Measurements from ENCODE around the gene PRDM2.

Gene PRDM2

GRCh38 chr1:13730291-13730690, 30.3 kb downstream of the PRDM2 start:
- no peaks in the 10 kb centered on the region for H3K9me3 ChIP-seq (ENCODE audit: low read length)
- peaks cover 98% of the 10 kb centered on the region for H3K4me1 ChIP-seq (ENCODE audit: insufficient read depth, low read length, severe bottlenecking)
- H3K4me3 ChIP-seq (ENCODE audit: low read depth, low read length, poor library complexity, severe bottlenecking) = peak overlapping the region; percentile 45
- TF ChIP-seq CTCF (IDR thresholded peaks at IDR 0.05; ENCODE audit: low read length) (no peak), EZH2 (IDR thresholded peaks at IDR 0.05; ENCODE audit: borderline replicate concordance, low read length) (no peak)
- peaks cover 14% of the 10 kb centered on the region; the same call in 1 of the 2 replicates for H3F3A ChIP-seq (ENCODE audit: insufficient read depth, low read length)
- H3K27ac ChIP-seq (ENCODE audit: low read depth, low read length, poor library complexity, severe bottlenecking) = peak overlapping the region; percentile 99
- no peaks in the 10 kb centered on the region for H4K20me1 ChIP-seq (ENCODE audit: insufficient read depth, low read length)
- H3K79me2 ChIP-seq (ENCODE audit: insufficient read depth, low read length) = peaks cover 70% of the 10 kb centered on the region
- H3K4me2 ChIP-seq (ENCODE audit: low read length) = peak overlapping the region; percentile 69
- H3K9ac ChIP-seq (ENCODE audit: low read length) = peak overlapping the region; percentile 64
- no peaks in the 10 kb centered on the region for H3K27me3 ChIP-seq (ENCODE audit: insufficient read depth, low read length)
- no peak overlapping the region for H2AFZ ChIP-seq (ENCODE audit: low read length)
- no peaks in the 10 kb centered on the region for H3K9me2 ChIP-seq (ENCODE audit: low read depth, low read length)
- H3K36me3 ChIP-seq (ENCODE audit: insufficient read depth, low read length) = peaks cover 22% of the 10 kb centered on the region; the same call in 1 of the 2 replicates

GRCh38 chr1:13730751-13731482, 30.9 kb downstream of the PRDM2 start:
- no peaks in the 10 kb centered on the region for H3K9me3 ChIP-seq (ENCODE audit: low read length)
- H3K4me2 ChIP-seq (ENCODE audit: low read length) = peak overlapping the region; percentile 84
- H3K36me3 ChIP-seq (ENCODE audit: insufficient read depth, low read length) = peaks cover 28% of the 10 kb centered on the region; the same call in 1 of the 2 replicates
- peaks cover 69% of the 10 kb centered on the region for H3K79me2 ChIP-seq (ENCODE audit: insufficient read depth, low read length)
- TF ChIP-seq CTCF (IDR thresholded peaks at IDR 0.05; ENCODE audit: low read length) (no peak), EZH2 (IDR thresholded peaks at IDR 0.05; ENCODE audit: borderline replicate concordance, low read length) (no peak)
- no peak overlapping the region for H2AFZ ChIP-seq (ENCODE audit: low read length)
- no peaks in the 10 kb centered on the region for H3K27me3 ChIP-seq (ENCODE audit: insufficient read depth, low read length)
- H3K27ac ChIP-seq (ENCODE audit: low read depth, low read length, poor library complexity, severe bottlenecking) = peak overlapping the region; percentile 99
- peaks cover 14% of the 10 kb centered on the region; the same call in 1 of the 2 replicates for H3F3A ChIP-seq (ENCODE audit: insufficient read depth, low read length)
- H3K9me2 ChIP-seq (ENCODE audit: low read depth, low read length) = no peaks in the 10 kb centered on the region
- H3K4me3 ChIP-seq (ENCODE audit: low read depth, low read length, poor library complexity, severe bottlenecking) = peak overlapping the region; percentile 67
- H3K4me1 ChIP-seq (ENCODE audit: insufficient read depth, low read length, severe bottlenecking) = peaks cover 98% of the 10 kb centered on the region
- H3K9ac ChIP-seq (ENCODE audit: low read length) = peak overlapping the region; percentile 90
- H4K20me1 ChIP-seq (ENCODE audit: insufficient read depth, low read length) = no peaks in the 10 kb centered on the region

- peak overlapping the region; percentile 90 for H3K9ac ChIP-seq (ENCODE audit: low read length)
- H3K79me2 ChIP-seq (ENCODE audit: insufficient read depth, low read length) = peaks cover 59% of the 10 kb centered on the region
- no peak for TF ChIP-seq CTCF (IDR thresholded peaks at IDR 0.05; ENCODE audit: low read length)
- TF ChIP-seq EZH2 (IDR thresholded peaks at IDR 0.05; ENCODE audit: borderline replicate concordance, low read length) = no peak
- H3K27me3 ChIP-seq (ENCODE audit: insufficient read depth, low read length) = no peaks in the 10 kb centered on the region
- H3K4me1 ChIP-seq (ENCODE audit: insufficient read depth, low read length, severe bottlenecking) = peaks cover 95% of the 10 kb centered on the region
- H3F3A ChIP-seq (ENCODE audit: insufficient read depth, low read length) = peaks cover 14% of the 10 kb centered on the region; the same call in 1 of the 2 replicates
- peak overlapping the region; percentile 99 for H3K27ac ChIP-seq (ENCODE audit: low read depth, low read length, poor library complexity, severe bottlenecking)
- H4K20me1 ChIP-seq (ENCODE audit: insufficient read depth, low read length) = no peaks in the 10 kb centered on the region
- H2AFZ ChIP-seq (ENCODE audit: low read length) = no peak overlapping the region
- no peaks in the 10 kb centered on the region for H3K9me2 ChIP-seq (ENCODE audit: low read depth, low read length)
- peaks cover 31% of the 10 kb centered on the region; the same call in 1 of the 2 replicates for H3K36me3 ChIP-seq (ENCODE audit: insufficient read depth, low read length)
- peak overlapping the region; percentile 67 for H3K4me3 ChIP-seq (ENCODE audit: low read depth, low read length, poor library complexity, severe bottlenecking)
- H3K4me2 ChIP-seq (ENCODE audit: low read length) = peak overlapping the region; percentile 84
- no peaks in the 10 kb centered on the region for H3K9me3 ChIP-seq (ENCODE audit: low read length)
Measured at GRCh38 chr1:13731897-13732296, 31.9 kb downstream of the PRDM2 start.

All from OCI-LY1 (cell line).